Endothelial cell of umbilical vein (primary cell): ENCODE data around the gene S100A7.

Experiments
- CTCF ChIP-seq, 2 donors: IDR thresholded peaks; 1 replicate in 1 of 2; 2 replicates in 1 of 2; pipeline ENCODE4 v1.5.1; 2011; ENCODE audit warnings: low read length in 2 of 2, mild to moderate bottlenecking in 2 of 2, moderate library complexity in 2 of 2, control low read depth in 1 of 2, inconsistent platforms in 1 of 2, low read depth in 1 of 2; ENCODE audit not compliant: insufficient read depth in 1 of 2; ENCODE audit errors: extremely low read depth in 1 of 2
- POLR2A ChIP-seq: IDR thresholded peaks from 2 replicates; pipeline ENCODE4 v1.6.1; 2012; ENCODE audit warnings: low read depth, mild to moderate bottlenecking, control low read depth, low read length
- POLR2AphosphoS5 ChIP-seq: IDR thresholded peaks from 2 replicates; pipeline ENCODE4 v1.6.1; 2012; ENCODE audit warnings: low read depth, mild to moderate bottlenecking, control low read depth, low read length, moderate library complexity; ENCODE audit not compliant: insufficient read depth
- TF ChIP-seq, protein P1 (sequence below): IDR thresholded peaks from 2 replicates; pipeline ENCODE4 v1.6.1; 2011; ENCODE audit not compliant: insufficient read depth, insufficient read length

- TF ChIP-seq POLR2AphosphoS5: no peak
- TF ChIP-seq CTCF (IDR thresholded peaks at IDR 0.05; ENCODE audit: extremely low read depth in 1 of 2, insufficient read depth in 1 of 2, low read depth in 1 of 2, low read length in 2 of 2): no peak
- TF ChIP-seq, protein P1, sequence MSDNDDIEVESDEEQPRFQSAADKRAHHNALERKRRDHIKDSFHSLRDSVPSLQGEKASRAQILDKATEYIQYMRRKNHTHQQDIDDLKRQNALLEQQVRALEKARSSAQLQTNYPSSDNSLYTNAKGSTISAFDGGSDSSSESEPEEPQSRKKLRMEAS: no peak
- TF ChIP-seq POLR2A: no peak
Observed at GRCh38 chr1:153443486-153443885, 17.0 kb downstream of the S100A7 start.
